Glutamatergic neuron (in vitro differentiated cells): ENCODE results near the gene IFNL2. TPM values are rescaled to one million over a fixed set of nuclear protein-coding genes. Genes with fewer than 3 reads are reported as not detected.
"Not testable (repeated sequence)": the region's sequence is repeated elsewhere in the genome, so short reads cannot be mapped to it uniquely, and the experiment has no call there.

Experiments used
- DNase-seq: peaks from one replicate; pipeline ENCODE4 v3.0.0; 2022
- H3K27ac Mint-ChIP-seq: one replicate; pipeline ENCODE4 v1.8.0; 2020; ENCODE audit warnings: mild to moderate bottlenecking, mixed read lengths, inconsistent platforms; ENCODE audit not compliant: unreplicated experiment
- H3K27me3 Mint-ChIP-seq: one replicate; pipeline ENCODE4 v1.8.0; 2020; ENCODE audit warnings: mild to moderate bottlenecking, moderate library complexity, mixed read lengths, inconsistent platforms; ENCODE audit not compliant: unreplicated experiment
- H3K36me3 Mint-ChIP-seq: one replicate; pipeline ENCODE4 v1.8.0; 2020; ENCODE audit warnings: mild to moderate bottlenecking, mixed read lengths, inconsistent platforms; ENCODE audit not compliant: unreplicated experiment
- H3K4me1 Mint-ChIP-seq: one replicate; pipeline ENCODE4 v1.8.0; 2020; ENCODE audit warnings: mild to moderate bottlenecking, low read depth, mixed read lengths, inconsistent platforms; ENCODE audit not compliant: unreplicated experiment
- H3K4me3 Mint-ChIP-seq: one replicate; pipeline ENCODE4 v1.8.0; 2020; ENCODE audit warnings: mild to moderate bottlenecking, mixed read lengths, inconsistent platforms; ENCODE audit not compliant: unreplicated experiment
- H3K9me3 Mint-ChIP-seq: one replicate; pipeline ENCODE4 v1.8.0; 2020; ENCODE audit warnings: mild to moderate bottlenecking, moderate library complexity, mixed read lengths, inconsistent platforms; ENCODE audit not compliant: unreplicated experiment
- CTCF ChIP-seq: fragments of 200-600 bp; sonication (generic); IDR thresholded peaks from one replicate; pipeline ENCODE4 v1.5.0; 2021; ENCODE audit not compliant: partially characterized antibody, unreplicated experiment
- long read RNA-seq: library from polyadenylated mRNA; unstranded; transcript quantifications from one replicate; pipeline ENCODE4 v2.0.0, GENCODE V29; 2020; ENCODE audit not compliant: unreplicated experiment
- total RNA-seq: library from RNA; stranded (reverse); fragmentation: NEBNext Ultra II Directional; extraction: Animal tissue kit (Norgen Biotek cat#: 25700); gene quantifications from one replicate; pipeline ENCODE4 v1.2.1, GENCODE V29; 2021; ENCODE audit not compliant: unreplicated experiment

IFNL2 gene
- total RNA-seq, result not detected
- long read RNA-seq, result 0 reads

- not testable (repeated sequence) for H3K4me3 Mint-ChIP-seq, H3K4me1 Mint-ChIP-seq, H3K27ac Mint-ChIP-seq, DNase-seq, H3K9me3 Mint-ChIP-seq, H3K36me3 Mint-ChIP-seq
- peaks cover 11% of the 10 kb centered on the region for H3K27me3 Mint-ChIP-seq
These were observed at the start of gene IFNL2 for GRCh38 chr19:39268085-39268484. Gene IFNL2, plus strand, starts transcription at chr19:39268396. Its CDS starts 173 bp downstream, at chr19:39268569.

- peaks cover 13% of the 10 kb centered on the region for H3K27me3 Mint-ChIP-seq
- H3K36me3 Mint-ChIP-seq, H3K9me3 Mint-ChIP-seq, DNase-seq, H3K4me1 Mint-ChIP-seq, H3K4me3 Mint-ChIP-seq, H3K27ac Mint-ChIP-seq: not testable (repeated sequence)
These were observed 49.1 kb upstream of the IFNL2 start for GRCh38 chr19:39219108-39219507.

- peaks cover 16% of the 10 kb centered on the region for H3K27me3 Mint-ChIP-seq
- H3K27ac Mint-ChIP-seq, result no peak overlapping the region
- no peak for TF ChIP-seq CTCF
- no peaks in the 10 kb centered on the region for H3K4me1 Mint-ChIP-seq
- no peaks in the 10 kb centered on the region for H3K36me3 Mint-ChIP-seq
- H3K4me3 Mint-ChIP-seq, result no peak overlapping the region
- no peak for DNase-seq
- peaks cover 4% of the 10 kb centered on the region for H3K9me3 Mint-ChIP-seq
These were observed 44.4 kb upstream of the IFNL2 start for GRCh38 chr19:39223703-39224279.

- Mint-ChIP-seq H3K36me3 (no peaks in the 10 kb centered on the region), H3K27me3 (peaks cover 13% of the 10 kb centered on the region), H3K9me3 (peaks cover 4% of the 10 kb centered on the region), H3K4me1 (no peaks in the 10 kb centered on the region), H3K4me3 (peak overlapping the region; percentile 2), H3K27ac (no peak overlapping the region)
- no peak for TF ChIP-seq CTCF
- no peak for DNase-seq
These were observed 43.3 kb upstream of the IFNL2 start for GRCh38 chr19:39224910-39225309.

GRCh38 chr19:39230096-39230764, 38.0 kb upstream of the IFNL2 start:
- no peak for DNase-seq
- TF ChIP-seq CTCF, result no peak
- Mint-ChIP-seq H3K9me3 (no peaks in the 10 kb centered on the region), H3K27ac (no peak overlapping the region), H3K4me3 (no peak overlapping the region), H3K4me1 (no peaks in the 10 kb centered on the region), H3K27me3 (peaks cover 11% of the 10 kb centered on the region), H3K36me3 (no peaks in the 10 kb centered on the region)

GRCh38 chr19:39232708-39233107, 35.5 kb upstream of the IFNL2 start:
- peaks cover 10% of the 10 kb centered on the region for H3K27me3 Mint-ChIP-seq
- no peaks in the 10 kb centered on the region for H3K9me3 Mint-ChIP-seq
- DNase-seq, result no peak
- no peaks in the 10 kb centered on the region for H3K4me1 Mint-ChIP-seq
- TF ChIP-seq CTCF, result no peak
- H3K27ac Mint-ChIP-seq, result no peak overlapping the region
- H3K36me3 Mint-ChIP-seq, result no peaks in the 10 kb centered on the region
- H3K4me3 Mint-ChIP-seq, result no peak overlapping the region
